ENCODE results near the gene OPN3. TPM values are rescaled to one million over a fixed set of nuclear protein-coding genes. Genes with fewer than 3 reads are reported as not detected.
A peak's percentile ranks its signal among the peaks of the same experiment; 100 is the strongest.

The OPN3 gene
- total RNA-seq, 1 donor from 2014 or later = 14.7 TPM

DNA sequence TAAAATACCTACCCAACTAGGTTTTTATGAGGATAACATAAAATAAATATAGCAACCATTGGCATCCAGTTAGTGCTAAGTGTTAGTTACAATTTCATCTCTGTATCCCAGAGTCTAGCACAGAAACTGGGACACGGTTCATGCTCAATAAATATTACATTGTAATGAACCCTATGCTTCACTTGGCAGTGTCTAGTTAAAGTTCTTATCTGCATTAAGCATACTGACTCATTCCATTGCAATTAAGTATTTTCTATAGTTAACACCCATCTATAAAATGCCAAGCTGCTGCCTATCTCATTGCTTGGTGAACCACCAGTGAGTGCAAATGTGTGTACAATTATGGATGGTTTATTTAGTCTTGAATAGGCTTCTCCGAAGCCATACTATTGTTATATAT is 15.2 kb downstream of the OPN3 start:
- TF ChIP-seq, protein P1, sequence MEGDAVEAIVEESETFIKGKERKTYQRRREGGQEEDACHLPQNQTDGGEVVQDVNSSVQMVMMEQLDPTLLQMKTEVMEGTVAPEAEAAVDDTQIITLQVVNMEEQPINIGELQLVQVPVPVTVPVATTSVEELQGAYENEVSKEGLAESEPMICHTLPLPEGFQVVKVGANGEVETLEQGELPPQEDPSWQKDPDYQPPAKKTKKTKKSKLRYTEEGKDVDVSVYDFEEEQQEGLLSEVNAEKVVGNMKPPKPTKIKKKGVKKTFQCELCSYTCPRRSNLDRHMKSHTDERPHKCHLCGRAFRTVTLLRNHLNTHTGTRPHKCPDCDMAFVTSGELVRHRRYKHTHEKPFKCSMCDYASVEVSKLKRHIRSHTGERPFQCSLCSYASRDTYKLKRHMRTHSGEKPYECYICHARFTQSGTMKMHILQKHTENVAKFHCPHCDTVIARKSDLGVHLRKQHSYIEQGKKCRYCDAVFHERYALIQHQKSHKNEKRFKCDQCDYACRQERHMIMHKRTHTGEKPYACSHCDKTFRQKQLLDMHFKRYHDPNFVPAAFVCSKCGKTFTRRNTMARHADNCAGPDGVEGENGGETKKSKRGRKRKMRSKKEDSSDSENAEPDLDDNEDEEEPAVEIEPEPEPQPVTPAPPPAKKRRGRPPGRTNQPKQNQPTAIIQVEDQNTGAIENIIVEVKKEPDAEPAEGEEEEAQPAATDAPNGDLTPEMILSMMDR (IDR thresholded peaks at IDR 0.05; ENCODE audit: insufficient read depth, low read length, severe bottlenecking) = no peak
- DNase-seq (ENCODE audit: low read depth) (no peak), FAIRE-seq (no peak)
- Histone ChIP-seq H3K36me3 (ENCODE audit: control insufficient read depth, insufficient read depth, low read length) (peaks cover 1% of the 10 kb centered on the region), H3K27me3 (ENCODE audit: control insufficient read depth, insufficient read depth, low read length) (no peaks in the 10 kb centered on the region), H3K4me3 (ENCODE audit: low read depth, low read length) (no peak overlapping the region)

DNA sequence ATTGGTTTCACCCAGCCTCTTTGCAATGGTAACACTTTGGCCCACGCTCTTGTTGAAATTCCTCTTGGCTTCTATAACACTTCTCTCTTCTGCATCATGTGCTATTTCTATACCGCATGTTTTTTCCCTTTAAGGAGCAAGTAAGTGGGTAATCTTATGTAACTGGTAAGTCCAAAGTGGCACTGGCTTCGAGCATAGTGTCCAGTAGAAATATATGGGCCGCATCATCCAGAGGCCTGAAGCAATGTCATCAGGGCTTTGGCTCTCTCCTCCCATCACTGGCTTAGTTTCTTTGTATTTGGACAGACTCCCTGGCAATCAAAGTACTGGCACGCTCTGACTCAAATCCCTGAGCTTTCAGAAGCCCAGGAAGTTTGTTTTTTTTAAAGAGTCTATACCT is 17.5 kb downstream of the OPN3 start:
- Histone ChIP-seq H3K27me3 (ENCODE audit: control insufficient read depth, insufficient read depth, low read length) (no peaks in the 10 kb centered on the region), H3K4me3 (ENCODE audit: low read depth, low read length) (no peak overlapping the region), H3K36me3 (ENCODE audit: control insufficient read depth, insufficient read depth, low read length) (peaks cover 1% of the 10 kb centered on the region)
- no peak for DNase-seq (ENCODE audit: low read depth)
- TF ChIP-seq, protein P1 (IDR thresholded peaks at IDR 0.05; ENCODE audit: insufficient read depth, low read length, severe bottlenecking) = no peak
- FAIRE-seq = no peak

DNA sequence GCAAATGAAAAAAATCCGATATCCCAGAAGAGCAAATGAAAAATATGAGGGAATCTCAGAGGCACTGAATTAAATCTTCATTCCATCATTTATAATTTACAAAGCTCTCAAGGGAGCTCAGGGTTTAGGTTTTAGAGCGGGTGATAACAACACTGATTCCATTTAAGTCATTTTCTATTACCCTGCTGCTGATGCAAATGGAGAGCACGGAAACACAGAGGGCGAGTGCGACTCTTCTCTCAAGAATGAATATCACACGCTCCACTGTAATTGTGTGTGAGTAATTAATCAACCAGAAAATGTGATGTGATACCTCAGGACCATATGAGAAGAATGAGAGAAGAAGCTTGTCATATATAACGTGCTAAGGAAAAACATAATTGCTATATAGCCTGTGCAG is 22.7 kb downstream of the OPN3 start:
- Histone ChIP-seq H3K4me3 (ENCODE audit: low read depth, low read length) (no peak overlapping the region), H3K36me3 (ENCODE audit: control insufficient read depth, insufficient read depth, low read length) (no peaks in the 10 kb centered on the region), H3K27me3 (ENCODE audit: control insufficient read depth, insufficient read depth, low read length) (no peaks in the 10 kb centered on the region)
- no peak for DNase-seq (ENCODE audit: low read depth)
- no peak for FAIRE-seq
- TF ChIP-seq, protein P1 (IDR thresholded peaks at IDR 0.05; ENCODE audit: insufficient read depth, low read length, severe bottlenecking) = no peak

DNA sequence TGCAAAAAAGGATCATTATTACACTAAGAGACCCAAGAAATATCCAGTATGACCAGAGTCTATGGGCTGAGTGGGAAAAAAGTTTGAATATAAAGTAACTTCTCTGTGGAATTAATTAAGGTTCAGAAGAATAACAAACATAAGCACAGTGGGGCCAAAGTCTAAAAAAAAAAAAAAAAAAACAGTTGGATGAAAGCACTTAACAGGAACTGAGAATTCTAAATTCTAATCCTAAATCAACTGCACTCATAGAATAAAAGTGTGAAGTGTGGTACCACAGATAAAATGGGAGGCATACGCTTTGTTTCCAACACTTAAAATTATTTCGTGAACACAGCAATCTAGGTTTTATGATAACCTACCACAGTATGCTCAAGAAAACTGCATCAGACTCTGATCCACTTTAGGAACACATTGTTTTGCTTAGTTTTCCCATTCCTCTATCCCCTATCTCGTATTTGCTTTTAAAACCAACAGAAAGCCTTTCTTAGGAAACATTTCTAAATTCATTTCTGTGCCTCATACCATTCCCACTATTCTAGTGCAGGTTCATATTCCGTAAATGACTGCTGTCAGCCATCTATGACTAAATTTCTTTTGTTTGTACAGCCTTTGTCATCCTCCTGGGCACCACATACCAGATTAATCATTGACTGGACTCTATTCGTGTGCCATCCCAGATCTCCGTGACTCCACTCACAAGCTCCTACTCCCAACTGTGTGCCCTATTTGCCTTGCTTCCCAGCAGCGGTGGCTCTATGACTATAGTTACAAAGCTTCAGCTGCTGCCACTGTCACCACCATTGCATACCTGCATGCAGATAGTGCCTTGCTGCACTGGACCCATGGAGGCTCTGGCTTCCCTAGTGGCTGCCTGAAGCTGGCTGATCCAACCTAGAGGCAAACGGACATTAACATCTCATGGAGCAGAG is 24.9 kb downstream of the OPN3 start:
- TF ChIP-seq, protein P1 (IDR thresholded peaks at IDR 0.05; ENCODE audit: insufficient read depth, low read length, severe bottlenecking) = no peak
- no peak overlapping the region for H3K4me3 ChIP-seq (ENCODE audit: low read depth, low read length)
- no peaks in the 10 kb centered on the region for H3K27me3 ChIP-seq (ENCODE audit: control insufficient read depth, insufficient read depth, low read length)
- no peaks in the 10 kb centered on the region for H3K36me3 ChIP-seq (ENCODE audit: control insufficient read depth, insufficient read depth, low read length)
- DNase-seq (ENCODE audit: low read depth) (peak; percentile 94), FAIRE-seq (no peak)

DNA sequence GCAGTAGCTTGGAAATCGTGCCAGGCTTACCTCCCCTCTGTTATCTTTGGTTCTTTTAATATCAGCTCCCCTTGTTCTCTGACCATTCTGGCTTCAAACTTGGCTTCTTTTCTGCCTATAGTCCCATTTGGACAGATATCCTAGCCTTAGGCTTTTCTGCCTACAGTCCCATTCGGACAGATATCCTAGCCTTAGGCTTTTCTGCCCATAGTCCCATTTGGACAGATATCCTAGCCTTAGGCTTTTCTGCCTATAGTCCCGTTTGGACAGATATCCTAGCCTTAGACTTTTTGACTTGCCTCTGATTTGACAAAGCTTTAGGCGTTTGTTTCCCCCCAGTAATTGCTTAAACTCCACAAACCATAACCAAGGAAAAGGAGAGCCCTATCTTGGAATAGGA is 25.6 kb downstream of the OPN3 start:
- FAIRE-seq (no peak), DNase-seq (ENCODE audit: low read depth) (no peak)
- Histone ChIP-seq H3K27me3 (ENCODE audit: control insufficient read depth, insufficient read depth, low read length) (no peaks in the 10 kb centered on the region), H3K36me3 (ENCODE audit: control insufficient read depth, insufficient read depth, low read length) (no peaks in the 10 kb centered on the region), H3K4me3 (ENCODE audit: low read depth, low read length) (no peak overlapping the region)
- TF ChIP-seq, protein P1 (IDR thresholded peaks at IDR 0.05; ENCODE audit: insufficient read depth, low read length, severe bottlenecking) = no peak

Measured in bronchial epithelial cell (primary cell).